GM12878 (cell line): ENCODE measurements around the gene EYA4. TPM values are rescaled to one million over a fixed set of nuclear protein-coding genes. Genes with fewer than 3 reads are reported as not detected.

ENCODE experiments used
- ATAC-seq: fragments of 200-7000 bp; cut with Tn5 transposase; 3 replicates; pipeline ENCODE4 v1.9.1; 2020; ENCODE audit warnings: mild to moderate bottlenecking, moderate library complexity
- BruUV-seq: library from RNA; stranded (reverse); fragments of 400-500 nt; replicated peaks from 2 replicates; lab custom pipeline; 2021; lab: Mats Ljungman, UMichigan
- CTCF ChIA-PET: fragments of 300-600 bp; sonication (Branson Sonifier 250); formaldehyde crosslinking; extraction: SDS; loops from one replicate; lab custom pipeline; 2021; ENCODE audit warnings: inconsistent platforms; lab: Yijun Ruan, JAX
- POLR2A ChIA-PET: fragments of 350-600 bp; formaldehyde crosslinking; extraction: SDS; loops from one replicate; lab custom pipeline; 2021; ENCODE audit warnings: inconsistent platforms; lab: Charles Lee
- RAD21 ChIA-PET: fragments of 300-600 bp; sonication (Branson Sonifier 250); formaldehyde crosslinking; loops from one replicate; lab custom pipeline; 2023; ENCODE audit warnings: antibody characterized with exemption; ENCODE audit not compliant: unreplicated experiment; lab: Charles Lee
- SMC1A ChIA-PET: fragments of 300-600 bp; sonication (Branson Sonifier 250); formaldehyde crosslinking; loops from one replicate; lab custom pipeline; 2023; ENCODE audit not compliant: unreplicated experiment, uncharacterized antibody; lab: Charles Lee
- DNase-seq: peaks from one replicate; pipeline ENCODE4 v3.0.0-alpha.2; 2011; ENCODE audit warnings: low read depth, low spot score
- FAIRE-seq: peaks from 3 replicates; lab custom pipeline; 2011; peaks lifted over from hg19 to GRCh38; lab: Jason Lieb, UNC
- H2AFZ ChIP-seq: 2 replicates; pipeline ENCODE4 v1.6.0; 2011; ENCODE audit warnings: low read depth, low read length, control low read depth; ENCODE audit not compliant: control insufficient read depth
- H3K27ac ChIP-seq: 2 replicates; pipeline ENCODE4 v1.5.1; 2011; ENCODE audit warnings: control low read depth; ENCODE audit not compliant: control insufficient read depth, insufficient read depth
- H3K27me3 ChIP-seq, 2 experiments: replicated peaks in 1 of 2; 2 replicates each; pipeline versions ENCODE4 v1.6.0 to v1.6.1; 2011; ENCODE audit warnings: low read length in 1 of 2; ENCODE audit not compliant: control insufficient read depth in 2 of 2, insufficient read depth in 2 of 2
- H3K36me3 ChIP-seq, 2 experiments: 2 replicates each; pipeline ENCODE4 v1.5.1; 2011; ENCODE audit warnings: low read length in 1 of 2; ENCODE audit not compliant: control insufficient read depth in 2 of 2, insufficient read depth in 2 of 2
- H3K4me1 ChIP-seq: 2 replicates; pipeline ENCODE4 v1.6.1; 2011; ENCODE audit warnings: mild to moderate bottlenecking, low read length, moderate library complexity, mixed read lengths; ENCODE audit not compliant: control insufficient read depth, insufficient read depth
- H3K4me2 ChIP-seq: 2 replicates; pipeline ENCODE4 v1.6.0; 2011; ENCODE audit warnings: control low read depth; ENCODE audit not compliant: control insufficient read depth, insufficient read depth
- H3K4me3 ChIP-seq: fragments of 200-600 bp; sonication (generic); 2 replicates; pipeline ENCODE4 v1.5.1; 2016
- H3K79me2 ChIP-seq: 2 replicates; pipeline ENCODE4 v1.6.0; 2011; ENCODE audit warnings: low read length; ENCODE audit not compliant: control insufficient read depth, insufficient read depth
- H3K9ac ChIP-seq: 2 replicates; pipeline ENCODE4 v1.8.0; 2011; ENCODE audit warnings: low read length, control low read depth, mixed read lengths; ENCODE audit not compliant: control insufficient read depth, insufficient read depth
- H3K9me3 ChIP-seq: replicated peaks from 3 replicates; pipeline ENCODE4 v1.5.1; 2011; ENCODE audit warnings: mild to moderate bottlenecking, low read length; ENCODE audit not compliant: control insufficient read depth, insufficient read depth
- H4K20me1 ChIP-seq: 2 replicates; pipeline ENCODE4 v1.6.0; 2011; ENCODE audit not compliant: control insufficient read depth, insufficient read depth
- BMI1 ChIP-seq: fragments of 450-650 bp; IDR thresholded peaks from 2 replicates; pipeline ENCODE4 v1.6.1; 2016; ENCODE audit warnings: mild to moderate bottlenecking, moderate library complexity, borderline replicate concordance
- FOXK2 ChIP-seq: fragments of 450-650 bp; IDR thresholded peaks from 2 replicates; pipeline ENCODE4 v1.6.1; 2017; ENCODE audit warnings: mild to moderate bottlenecking, moderate library complexity
- NR2F1 ChIP-seq: fragments of 450-650 bp; conservative IDR thresholded peaks from 2 replicates; pipeline ENCODE4 v1.6.1; 2017; ENCODE audit warnings: mild to moderate bottlenecking
- PAX8 ChIP-seq: fragments of 450-650 bp; IDR thresholded peaks from 2 replicates; pipeline ENCODE4 v1.6.1; 2017; ENCODE audit warnings: mild to moderate bottlenecking, moderate library complexity
- RBBP5 ChIP-seq: fragments of 200-600 bp; sonication (generic); conservative IDR thresholded peaks from 2 replicates; pipeline ENCODE4 v1.6.1; 2016
- SP1 ChIP-seq: IDR thresholded peaks from one replicate; pipeline ENCODE4 v1.6.1; 2011; ENCODE audit warnings: low read depth, low read length
- STAT3 ChIP-seq: IDR thresholded peaks from 2 replicates; pipeline ENCODE4 v1.6.1; 2011; ENCODE audit warnings: low read depth, low read length, improper control_type of control experiment
- SUZ12 ChIP-seq: fragments of 200-600 bp; sonication (generic); IDR thresholded peaks from one replicate; pipeline ENCODE4 v1.6.1; 2018; ENCODE audit warnings: antibody characterized with exemption, mild to moderate bottlenecking; ENCODE audit not compliant: unreplicated experiment
- YY1 ChIP-seq: IDR thresholded peaks from 2 replicates; pipeline ENCODE4 v1.6.1; 2011; ENCODE audit warnings: low read depth, mild to moderate bottlenecking, low read length
- WGBS: methylation state at CpG from one replicate; pipeline ENCODE4 v1.1.6; 2016; ENCODE audit warnings: low lambda C conversion rate; ENCODE audit not compliant: insufficient replicate concordance, insufficient coverage; ENCODE audit errors: missing lambda C conversion rate; 5-methylcytosine and 5-hydroxymethylcytosine counted together
- in situ Hi-C: fragments of 300-500 bp; cut with MboI; formaldehyde crosslinking; loops from 9 replicates; pipeline ENCODE4 v1.14.3; 2018; ENCODE audit warnings: mixed read lengths
- intact Hi-C: fragments of 100-400 bp; cut with micrococcal nuclease; formaldehyde crosslinking; loops from one replicate; pipeline ENCODE4 v1.14.2; 2022; ENCODE audit not compliant: unreplicated experiment
- polyA plus RNA-seq, 11 experiments: library from polyadenylated mRNA; depleted of rRNA in 4 of 11; unstranded in 6 of 11; stranded (reverse) in 5 of 11; fragments of >200 nt; fragmentation: Nextera tagmentation in 4 of 11; fragmentation: Illumina TruSeq in 1 of 11; extraction: Ambion mirVana in 4 of 11; extraction: Trizol in 1 of 11; gene quantifications; 1 replicate in 1 of 11; 2 replicates in 10 of 11; pipeline versions ENCODE4 v1.2.1 to v1.2.3, GENCODE V29; 2011 to 2016; ENCODE audit warnings: inconsistent platforms in 2 of 11, missing spikeins in 2 of 11, low read depth in 1 of 11
- total RNA-seq, 4 experiments: library from RNA; depleted of rRNA in 3 of 4; stranded (reverse); fragments of >200 nt in 3 of 4; fragmentation: Illumina TruSeq in 1 of 4; extraction: Trizol in 1 of 4; gene quantifications; 2 replicates each; pipeline versions ENCODE4 v1.2.1 to v1.2.3, GENCODE V29; 2013 to 2021
- TF ChIP-seq, protein P1 (sequence below): fragments of 450-650 bp; IDR thresholded peaks from 2 replicates; pipeline ENCODE4 v1.6.1; 2017; ENCODE audit warnings: borderline replicate concordance

The EYA4 gene
- total and polyA plus RNA-seq, 10 of the 15 experiments (the other 5 are each of a cell fraction or from before 2014, with no cell fraction given), result 0.02 TPM; not detected in 9

DNA sequence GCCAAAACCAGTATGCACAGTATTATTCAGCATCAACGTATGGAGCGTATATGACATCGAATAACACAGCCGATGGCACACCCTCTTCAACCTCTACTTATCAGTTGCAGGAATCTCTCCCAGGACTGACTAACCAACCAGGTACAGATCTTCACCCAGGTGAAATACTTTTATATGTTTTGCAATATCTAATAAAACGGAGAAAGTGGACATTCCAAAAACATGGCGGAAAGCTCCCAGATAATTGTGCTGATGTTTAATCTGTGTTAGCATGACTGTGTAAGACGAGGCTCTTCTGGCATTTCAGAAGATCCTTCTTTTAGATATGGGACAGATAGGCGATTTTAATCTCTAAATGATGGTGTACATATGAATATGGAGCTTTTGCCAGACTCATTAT, 227.4 kb downstream of the EYA4 start:
- no peak for TF ChIP-seq YY1
- TF ChIP-seq RBBP5, result no peak
- no peak for TF ChIP-seq STAT3
- TF ChIP-seq BMI1, result no peak
- no peak for TF ChIP-seq FOXK2
- TF ChIP-seq PAX8, result no peak
- TF ChIP-seq, protein P1, sequence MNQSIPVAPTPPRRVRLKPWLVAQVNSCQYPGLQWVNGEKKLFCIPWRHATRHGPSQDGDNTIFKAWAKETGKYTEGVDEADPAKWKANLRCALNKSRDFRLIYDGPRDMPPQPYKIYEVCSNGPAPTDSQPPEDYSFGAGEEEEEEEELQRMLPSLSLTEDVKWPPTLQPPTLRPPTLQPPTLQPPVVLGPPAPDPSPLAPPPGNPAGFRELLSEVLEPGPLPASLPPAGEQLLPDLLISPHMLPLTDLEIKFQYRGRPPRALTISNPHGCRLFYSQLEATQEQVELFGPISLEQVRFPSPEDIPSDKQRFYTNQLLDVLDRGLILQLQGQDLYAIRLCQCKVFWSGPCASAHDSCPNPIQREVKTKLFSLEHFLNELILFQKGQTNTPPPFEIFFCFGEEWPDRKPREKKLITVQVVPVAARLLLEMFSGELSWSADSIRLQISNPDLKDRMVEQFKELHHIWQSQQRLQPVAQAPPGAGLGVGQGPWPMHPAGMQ, result no peak
- TF ChIP-seq NR2F1, result no peak
- no peak for TF ChIP-seq SUZ12
- no peak for TF ChIP-seq SP1
- Histone ChIP-seq H3K27me3 (no peaks in the 10 kb centered on the region), H3K4me3 (no peak overlapping the region), H3K27ac (no peak overlapping the region), H3K9me3 (no peaks in the 10 kb centered on the region), H3K4me2 (no peak overlapping the region), H3K9ac (no peak overlapping the region), H4K20me1 (no peaks in the 10 kb centered on the region), H2AFZ (no peak overlapping the region), H3K79me2 (no peaks in the 10 kb centered on the region), H3K4me1 (no peaks in the 10 kb centered on the region), H3K36me3 (no peaks in the 10 kb centered on the region)
- no TSS peak for BruUV-seq
- CTCF ChIA-PET, result interaction anchor here (1.3 kb wide), 1 partner anchor 28 kb away, joined by 4 read pairs; no protein-coding TSS in a partner anchor
- SMC1A ChIA-PET, result interaction anchor here (0.8 kb wide), 1 partner anchor 15 kb away, joined by 3 read pairs; no protein-coding TSS in a partner anchor
- intact Hi-C loops (no loop called here), in situ Hi-C loops (no loop called here)
- RAD21 ChIA-PET, result no interaction called here
- 52% methylated on average over 8 of the region's 8 CpGs for WGBS
- DNase-seq, result no peak
- no peak for ATAC-seq
- POLR2A ChIA-PET, result no interaction called here
- no peak for FAIRE-seq
